Measurements from ENCODE around the gene TCF7L2.
A peak's percentile ranks its signal among the peaks of the same experiment; 100 is the strongest.

TCF7L2 gene

DNA sequence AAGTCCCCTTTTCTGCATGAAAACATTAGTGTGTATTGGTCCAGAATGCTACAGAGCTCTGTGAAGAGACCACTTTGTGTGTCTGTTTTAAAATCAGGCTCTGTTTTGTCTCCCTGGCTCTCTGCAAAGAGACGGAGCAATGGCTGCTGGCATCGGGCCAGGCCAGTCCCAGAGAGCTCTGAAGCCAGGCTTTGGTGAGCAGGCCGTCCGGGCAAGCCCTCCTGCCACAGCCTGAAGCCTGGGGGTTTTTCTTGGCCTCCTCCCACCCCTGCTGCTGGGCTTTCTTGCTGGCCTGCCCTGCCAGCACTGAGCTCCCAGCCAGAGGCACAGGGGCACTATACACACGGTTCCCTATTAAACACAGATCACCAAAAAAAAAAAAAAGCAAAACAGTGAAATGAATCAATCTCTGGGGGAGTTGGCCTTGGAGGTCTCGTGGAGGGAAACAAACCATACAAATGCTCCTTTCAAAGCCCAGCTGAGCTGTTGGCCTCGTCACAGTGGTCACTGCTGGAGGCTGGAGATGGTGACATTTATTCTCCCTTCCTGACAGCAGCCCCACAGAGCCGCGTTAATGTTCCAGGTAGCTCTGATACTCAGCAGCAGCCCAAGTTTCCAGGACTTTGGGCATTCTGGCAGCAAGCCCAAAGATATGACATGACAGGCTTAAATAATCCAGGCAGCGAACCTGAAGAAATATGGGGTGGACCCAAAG is 237.2 kb downstream of the TCF7L2 start:
- DNase-seq, result no peak

DNA sequence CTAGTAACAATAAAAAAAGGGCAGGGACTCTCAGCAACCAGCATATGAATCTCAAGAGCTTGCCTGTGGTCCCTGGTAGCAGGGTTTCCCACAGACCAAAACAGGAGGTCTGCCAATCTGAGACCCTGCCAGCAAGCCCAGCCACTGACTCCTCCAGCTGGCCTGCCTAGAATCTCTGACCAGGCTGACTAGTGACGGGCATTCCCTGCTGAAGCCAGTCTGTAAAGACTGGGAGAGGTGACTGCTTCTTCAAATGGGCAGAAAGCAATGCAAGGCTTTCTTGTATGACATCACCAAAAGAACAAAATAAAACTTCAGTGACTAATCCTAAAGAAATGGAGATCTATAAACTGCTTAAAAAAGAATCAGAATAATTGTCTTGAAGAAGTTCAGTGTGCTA is 249.4 kb downstream of the TCF7L2 start:
- DNase-seq, result no peak

DNA sequence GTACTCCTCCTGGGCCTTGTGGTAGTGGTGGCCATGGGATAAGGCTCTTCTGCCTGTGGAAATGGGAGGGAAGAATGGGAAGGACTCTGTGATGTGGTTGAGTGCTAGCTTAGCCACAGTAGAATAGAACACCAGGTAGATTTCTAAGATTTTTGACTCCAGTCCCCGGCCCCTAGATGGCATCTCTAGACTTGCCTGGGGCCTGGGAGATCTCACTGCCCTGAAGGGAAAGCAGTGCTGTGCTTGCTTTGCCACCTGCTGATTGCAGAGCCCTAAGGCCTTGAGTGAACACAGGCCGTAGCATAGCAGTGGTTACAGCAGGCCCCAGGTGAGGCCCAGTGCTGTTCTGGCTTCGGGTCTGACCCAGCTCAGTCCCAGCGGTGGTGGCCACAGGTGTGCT is 252.0 kb downstream of the TCF7L2 start:
- no peak for DNase-seq

DNA sequence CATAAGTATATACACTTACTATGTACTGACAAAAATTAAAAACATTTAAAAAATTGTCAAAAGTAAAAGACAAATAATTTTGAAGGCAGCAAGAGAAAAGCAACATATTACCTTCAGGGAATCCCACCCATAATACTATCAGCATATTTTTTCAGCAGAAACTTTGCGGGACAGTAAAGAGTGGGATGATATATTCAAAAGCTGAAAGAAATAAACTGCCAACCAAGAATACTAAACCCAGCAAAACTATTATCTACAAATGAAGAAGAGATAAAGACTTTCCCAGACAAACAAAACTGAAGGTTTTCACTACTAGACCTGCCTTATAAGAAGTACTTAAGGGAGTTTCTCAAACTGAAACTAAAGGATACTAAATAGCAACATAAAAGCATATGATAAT is 257.9 kb downstream of the TCF7L2 start:
- no peak for DNase-seq

DNA sequence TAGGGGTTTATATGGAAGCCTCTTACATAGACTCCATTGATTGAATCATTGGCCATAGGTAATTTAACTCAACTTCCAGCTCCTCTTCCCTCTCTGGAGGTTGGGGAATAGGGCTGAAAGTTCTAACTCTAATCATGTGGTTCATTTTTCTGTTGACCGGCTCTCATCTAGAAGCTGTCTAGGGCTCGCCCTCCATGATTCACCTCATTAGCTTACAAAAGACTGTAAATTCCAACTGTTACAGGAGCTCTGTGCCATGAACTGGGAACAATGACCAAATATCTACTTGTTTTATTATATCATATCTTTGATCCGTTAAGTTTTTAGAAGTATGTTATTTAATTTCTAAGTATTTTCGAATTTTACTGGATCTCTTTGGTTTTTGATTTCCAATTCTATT is 263.0 kb downstream of the TCF7L2 start:
- no peak for DNase-seq

DNA sequence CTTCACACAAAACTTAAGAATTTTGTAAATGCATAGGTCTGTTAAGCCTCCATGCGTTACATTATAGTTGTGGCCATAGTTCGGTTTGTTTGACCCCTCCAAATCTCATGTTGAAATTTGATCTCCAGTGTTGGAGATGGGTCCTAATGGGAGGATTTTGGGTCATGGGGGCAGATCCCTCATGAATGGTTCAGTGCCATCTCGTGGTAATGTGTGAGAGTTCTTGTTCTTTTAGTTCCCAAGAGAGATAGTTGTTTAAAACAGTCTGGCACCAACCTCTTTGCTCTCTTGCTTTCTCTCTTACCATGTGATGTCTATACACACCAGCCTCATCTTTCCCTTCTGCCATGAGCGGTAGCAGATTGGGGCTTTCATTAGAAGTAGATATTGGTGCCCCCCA is 264.3 kb downstream of the TCF7L2 start:
- DNase-seq, result no peak

DNA sequence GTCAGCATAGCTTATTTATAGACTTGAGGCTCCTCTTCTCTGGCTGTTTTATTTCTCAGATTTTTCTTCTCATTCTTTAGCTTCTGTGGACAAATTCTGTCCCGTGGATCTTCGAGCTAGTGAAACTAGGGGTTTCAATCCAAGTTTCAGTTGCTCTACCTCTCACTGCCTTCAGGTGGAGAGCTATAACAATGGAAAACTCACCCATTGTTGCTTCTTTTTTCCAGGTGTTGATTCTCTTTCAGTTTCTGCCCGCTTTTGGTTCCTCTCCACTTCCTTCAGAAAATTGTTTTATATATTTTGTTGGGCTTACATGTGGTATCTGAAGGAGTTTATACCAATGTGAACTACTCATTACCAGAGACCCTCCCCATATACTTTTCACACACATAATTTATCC is 266.1 kb downstream of the TCF7L2 start:
- peak; percentile 29 for DNase-seq

All from hematopoietic multipotent progenitor cell treated with erythropoietin and hydrocortisone succinate and interleukin-3 and kit ligand, for 4 days (in vitro differentiated cells).